NOMO-1 treated with DMSO at 0.1 percent for 48 hours (cell line): ENCODE data around the gene ERFE.

Experiments used
- DNase-seq: peaks from one replicate; lab custom pipeline; 2025; ENCODE audit not compliant: unreplicated experiment; lab: John Stamatoyannopoulos, UW

ERFE gene

DNA sequence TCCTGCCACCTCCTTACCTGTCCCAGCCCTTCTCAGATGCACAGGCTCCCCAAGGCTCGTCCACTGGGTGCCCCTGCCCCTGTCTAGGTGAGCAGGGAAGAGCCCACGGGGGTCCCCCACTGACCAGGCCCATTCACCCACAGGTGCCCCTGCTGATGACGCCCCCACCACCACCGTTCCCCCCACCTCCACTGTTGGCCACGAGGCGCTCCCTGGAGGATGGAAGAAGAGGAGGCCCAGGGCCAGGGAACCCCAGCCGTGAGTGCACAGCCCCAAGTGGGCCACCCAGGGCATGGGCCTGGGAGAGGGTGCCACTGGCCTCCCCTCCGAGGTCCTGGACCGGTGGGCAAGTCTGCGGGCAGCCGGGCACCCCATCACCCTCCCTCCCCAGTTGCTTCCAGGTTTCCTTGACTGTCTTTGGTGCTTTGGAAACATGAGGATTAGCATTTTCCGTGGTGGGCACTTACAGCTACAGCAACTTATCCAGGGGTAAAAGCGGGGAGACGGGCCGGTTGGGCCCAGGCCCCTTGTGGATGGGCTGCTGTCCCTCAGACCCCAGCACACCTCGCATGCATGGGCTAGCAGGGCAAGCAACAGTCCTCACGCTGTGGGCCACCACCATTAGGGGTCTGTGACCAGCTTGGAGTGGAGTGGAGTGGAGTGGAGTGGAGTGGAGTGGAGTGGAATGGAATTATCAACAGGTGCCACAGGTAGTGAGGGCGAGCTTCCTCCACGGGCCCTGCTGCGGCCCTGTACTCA lies 33.5 kb upstream of the ERFE start:
- no peak for DNase-seq

DNA sequence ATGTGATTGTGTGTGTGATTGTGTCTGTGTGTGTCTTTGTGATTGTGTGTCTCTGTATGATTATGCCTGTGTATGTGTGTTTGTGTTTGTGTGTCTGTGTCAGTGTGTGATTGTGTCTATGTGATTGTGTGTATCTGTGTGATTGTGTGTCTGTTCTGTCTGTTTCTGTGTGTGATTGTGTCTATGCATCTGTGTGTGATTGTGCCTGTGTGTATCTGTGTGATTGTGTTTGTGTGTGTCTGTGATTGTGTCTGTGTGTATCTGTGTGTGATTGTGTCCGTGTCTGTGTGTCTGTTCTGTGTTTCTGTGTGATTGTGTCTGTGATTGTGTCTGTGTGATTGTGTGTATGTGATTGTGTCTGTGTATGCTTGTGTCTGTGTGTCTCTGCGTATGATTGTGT lies 32.4 kb upstream of the ERFE start:
- no peak for DNase-seq

DNA sequence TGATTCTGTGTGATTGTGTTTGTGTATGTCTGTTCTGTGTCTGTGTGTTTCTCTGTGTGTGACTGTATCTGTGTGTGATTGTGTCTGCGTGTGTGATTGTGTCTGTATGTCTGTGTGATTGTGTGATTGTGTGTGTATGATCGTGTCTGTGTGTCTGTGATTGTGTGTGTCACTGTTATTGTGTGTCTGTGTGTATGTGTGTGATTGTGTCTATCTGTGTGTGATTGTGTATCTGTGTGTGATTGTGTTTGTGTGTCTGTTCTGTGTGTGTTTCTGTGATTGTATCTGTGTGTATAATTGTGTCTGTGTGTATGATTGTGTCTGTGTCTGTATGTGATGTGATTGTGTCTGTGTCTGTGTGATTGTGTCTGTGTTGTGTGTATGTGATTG lies 32.0 kb upstream of the ERFE start:
- DNase-seq: no peak

DNA sequence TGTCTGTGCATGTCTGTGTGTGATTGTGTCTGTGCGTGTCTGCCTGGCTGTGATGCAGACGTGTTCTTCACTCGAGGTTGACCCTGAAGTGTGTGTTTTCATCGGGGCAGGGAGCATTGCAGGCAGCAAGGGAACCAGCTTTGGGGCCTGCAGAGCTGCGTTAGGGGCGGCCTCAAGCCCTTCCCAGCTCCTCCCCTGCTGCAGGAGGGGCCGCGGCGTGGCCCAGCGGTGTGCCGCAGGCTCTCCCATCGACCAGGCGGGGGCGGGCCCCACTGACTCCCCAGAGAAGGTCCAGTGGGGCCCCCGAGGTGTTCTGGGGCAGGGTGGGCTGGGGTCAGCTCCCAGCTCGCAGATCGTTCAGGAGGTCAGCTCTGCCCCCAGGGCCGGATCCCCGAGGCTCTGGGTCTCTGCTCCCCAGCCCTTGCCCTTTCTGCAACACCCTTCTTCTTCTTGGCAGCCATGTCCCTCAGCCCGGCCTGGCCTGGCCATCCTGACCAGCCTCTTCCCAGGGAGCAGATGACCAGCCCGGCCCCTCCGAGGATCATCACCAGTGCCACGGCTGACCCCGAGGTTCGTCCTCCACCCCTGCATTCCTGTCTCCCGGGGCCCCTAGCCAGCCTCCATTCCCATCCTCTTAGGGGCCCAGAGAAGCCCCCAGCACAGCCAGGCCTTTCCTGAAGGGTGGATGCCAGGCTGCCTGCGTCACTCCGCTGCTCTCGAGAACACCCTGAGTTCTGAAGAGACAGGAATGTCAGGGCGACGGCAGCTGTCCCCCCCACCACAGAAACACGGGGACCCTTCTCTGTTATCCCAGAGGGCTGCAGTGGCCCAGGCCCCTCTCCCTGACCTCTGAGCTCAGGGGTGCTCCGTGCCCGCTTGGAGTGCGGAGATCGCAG lies 31.4 kb upstream of the ERFE start:
- no peak for DNase-seq

DNA sequence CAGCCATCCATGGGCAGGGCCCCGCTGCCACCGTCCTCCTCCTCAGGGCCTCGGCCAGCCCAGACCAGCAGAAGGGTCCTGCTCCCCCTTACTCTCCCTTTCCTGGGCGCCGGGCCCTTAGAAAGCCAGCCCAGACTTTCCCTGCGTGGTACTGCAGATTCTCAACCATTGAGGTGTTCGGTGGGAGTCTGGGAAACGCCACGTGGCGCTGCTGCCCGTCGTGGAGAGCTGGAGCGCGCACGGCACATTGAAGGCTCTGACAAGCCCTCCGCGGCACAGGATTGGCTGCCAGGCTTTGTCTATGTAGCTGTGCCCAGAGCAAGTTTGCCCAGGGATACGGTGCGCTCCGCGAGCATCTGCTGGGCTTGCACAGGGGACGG lies 30.7 kb upstream of the ERFE start:
- DNase-seq: no peak

DNA sequence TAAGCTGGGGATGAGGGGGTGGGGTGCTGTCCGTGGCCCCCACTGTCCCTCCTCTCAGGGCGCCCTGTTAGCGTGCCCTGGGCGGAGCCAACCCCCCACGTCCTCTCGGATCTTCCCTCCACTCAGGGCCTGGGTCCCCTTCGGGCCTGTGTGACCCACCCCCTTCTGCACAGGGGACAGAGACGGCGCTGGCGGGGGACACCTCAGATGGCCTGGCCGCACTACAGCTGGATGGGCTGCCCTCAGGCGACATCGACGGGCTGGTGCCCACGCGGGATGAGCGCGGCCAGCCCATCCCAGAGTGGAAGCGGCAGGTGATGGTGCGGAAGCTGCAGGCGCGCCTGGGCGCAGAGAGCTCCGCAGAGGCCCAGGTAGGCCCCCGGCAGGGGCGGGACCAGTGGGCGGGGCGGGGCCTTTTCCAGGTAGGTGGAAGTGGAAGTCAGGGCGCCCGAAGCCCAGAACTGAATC lies 30.2 kb upstream of the ERFE start:
- DNase-seq: no peak

DNA sequence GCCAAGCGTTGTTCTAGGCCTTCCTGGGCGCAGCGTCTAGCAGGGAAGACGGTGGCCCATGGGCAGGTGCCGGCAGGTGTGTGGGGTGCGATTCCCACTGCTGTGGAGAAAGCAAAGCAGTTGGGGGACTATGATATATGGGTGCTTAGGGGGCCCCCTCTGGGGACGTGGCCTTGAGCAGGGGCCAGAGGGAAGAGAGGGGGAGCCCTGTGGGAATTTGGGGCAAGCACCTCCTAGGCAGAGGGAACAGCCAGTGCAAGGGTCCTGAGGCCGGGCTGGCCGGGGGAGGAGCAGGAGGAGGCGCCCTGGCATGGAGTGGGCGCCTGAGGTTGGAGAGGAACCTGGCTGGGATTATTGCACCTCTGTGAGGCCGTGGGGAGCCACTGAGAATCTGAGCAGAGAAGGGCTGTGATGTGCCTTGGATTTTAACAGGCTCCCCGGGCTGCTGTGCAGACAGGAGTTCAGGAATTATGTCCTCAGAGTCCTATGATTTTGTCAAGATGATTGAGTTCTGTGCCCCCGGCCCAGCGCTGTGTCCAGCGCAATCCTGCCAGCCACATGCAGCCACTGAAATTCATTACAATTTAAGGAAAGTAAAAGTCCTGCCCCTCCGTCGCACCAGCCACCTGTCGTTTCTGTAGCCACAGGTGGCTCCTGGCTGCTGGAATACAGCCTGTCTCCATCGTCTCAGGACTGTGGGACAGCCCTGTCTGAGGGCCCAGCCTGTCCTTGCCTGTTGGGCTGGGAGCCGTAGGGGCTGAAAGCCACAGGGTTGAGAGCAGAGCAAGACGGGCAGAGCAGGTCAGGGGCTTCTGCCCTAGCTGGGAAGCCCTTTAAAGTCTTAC lies 29.4 kb upstream of the ERFE start:
- no peak for DNase-seq

DNA sequence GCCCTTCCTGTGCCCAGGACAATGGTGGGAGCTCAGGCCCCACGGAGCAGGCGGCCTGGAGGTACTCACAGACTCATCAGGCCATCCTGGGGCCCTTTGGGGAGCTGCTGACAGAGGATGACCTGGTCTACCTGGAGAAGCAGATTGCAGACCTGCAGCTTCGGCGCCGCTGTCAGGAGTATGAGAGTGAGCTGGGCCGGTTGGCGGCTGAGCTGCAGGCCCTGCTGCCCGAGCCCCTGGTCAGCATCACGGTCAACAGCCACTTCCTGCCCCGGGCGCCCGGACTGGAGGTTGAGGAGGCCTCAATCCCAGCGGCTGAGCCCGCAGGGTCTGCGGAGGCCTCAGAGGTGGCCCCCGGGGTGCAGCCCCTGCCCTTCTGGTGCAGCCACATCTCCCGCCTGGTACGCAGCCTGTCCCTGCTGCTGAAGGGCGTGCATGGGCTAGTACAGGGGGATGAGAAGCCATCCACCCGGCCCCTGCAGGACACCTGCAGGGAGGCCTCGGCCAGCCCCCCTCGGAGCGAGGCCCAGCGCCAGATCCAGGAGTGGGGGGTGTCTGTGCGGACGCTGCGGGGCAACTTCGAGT lies 28.6 kb upstream of the ERFE start:
- no peak for DNase-seq

DNA sequence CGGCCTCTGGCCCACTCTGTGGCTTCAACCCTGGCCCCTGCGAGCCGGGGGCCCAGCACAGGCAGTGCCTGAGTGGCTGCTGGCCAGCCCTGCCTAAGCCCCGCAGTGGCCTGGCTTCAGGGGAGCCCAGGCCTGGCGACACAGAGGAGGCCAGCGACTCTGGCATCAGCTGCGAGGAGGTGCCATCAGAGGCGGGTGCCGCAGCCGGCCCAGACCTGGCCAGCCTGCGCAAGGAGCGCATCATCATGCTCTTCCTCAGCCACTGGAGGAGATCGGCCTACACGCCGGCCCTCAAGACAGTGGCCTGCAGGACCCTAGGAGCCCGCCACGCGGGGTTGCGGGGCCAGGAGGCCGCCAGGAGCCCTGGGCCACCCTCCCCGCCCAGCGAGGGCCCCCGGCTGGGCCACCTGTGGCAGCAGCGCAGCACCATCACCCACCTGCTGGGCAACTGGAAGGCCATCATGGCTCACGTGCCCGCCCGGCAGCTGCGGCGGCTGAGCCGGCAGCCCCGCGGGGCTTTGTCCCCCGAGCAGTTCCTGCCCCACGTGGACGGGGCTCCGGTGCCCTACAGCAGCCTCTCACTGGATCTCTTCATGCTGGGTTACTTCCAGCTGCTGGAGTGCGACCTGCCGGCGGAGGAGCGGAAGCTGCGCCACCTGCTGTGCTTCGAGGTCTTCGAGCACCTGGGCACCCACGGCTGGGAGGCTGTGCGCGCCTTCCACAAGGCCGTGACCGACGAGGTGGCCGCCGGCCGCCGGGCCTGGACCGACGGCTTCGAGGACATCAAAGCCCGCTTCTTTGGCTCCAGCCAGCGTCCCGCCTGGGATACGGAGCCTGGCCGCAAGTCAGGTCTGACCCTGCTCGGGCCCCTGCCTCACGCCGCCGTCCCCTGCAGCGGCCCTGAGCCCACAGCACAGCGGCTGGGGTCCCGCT lies 27.8 kb upstream of the ERFE start:
- no peak for DNase-seq

DNA sequence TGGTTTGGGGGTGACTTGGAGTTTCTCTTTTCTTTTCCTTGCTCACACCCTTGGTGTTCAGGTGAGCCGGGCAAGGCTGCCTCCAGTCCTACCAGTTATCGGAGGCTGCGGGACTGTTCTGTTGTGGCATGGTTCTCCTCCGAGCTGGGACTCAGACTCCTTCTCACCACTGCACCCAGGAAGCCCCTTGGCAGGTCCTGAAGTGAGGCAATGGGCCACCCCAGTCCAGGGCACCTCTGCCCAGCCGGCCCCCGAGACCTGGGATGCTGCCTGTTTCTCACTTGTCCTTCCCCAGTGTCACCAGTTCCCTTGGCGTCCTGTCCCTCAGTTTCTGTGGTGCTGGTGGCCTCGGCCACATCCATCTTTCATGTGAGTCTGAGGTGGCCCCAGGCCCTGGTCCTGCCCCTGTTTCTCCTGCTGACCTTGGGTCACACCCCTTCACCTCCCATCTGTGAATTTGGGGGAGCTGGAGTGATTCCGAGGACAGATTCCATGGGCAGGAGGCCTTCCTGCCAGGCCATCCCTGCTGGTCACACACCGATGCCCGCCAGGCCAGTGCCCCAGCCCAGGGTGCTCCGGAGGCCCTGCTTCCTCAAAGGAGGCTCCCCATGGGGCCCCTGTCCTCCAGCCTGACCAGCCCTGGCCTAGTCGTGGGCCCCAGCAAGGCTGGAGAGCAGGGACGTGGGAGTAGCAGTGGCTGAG lies 26.9 kb upstream of the ERFE start:
- no peak for DNase-seq

DNA sequence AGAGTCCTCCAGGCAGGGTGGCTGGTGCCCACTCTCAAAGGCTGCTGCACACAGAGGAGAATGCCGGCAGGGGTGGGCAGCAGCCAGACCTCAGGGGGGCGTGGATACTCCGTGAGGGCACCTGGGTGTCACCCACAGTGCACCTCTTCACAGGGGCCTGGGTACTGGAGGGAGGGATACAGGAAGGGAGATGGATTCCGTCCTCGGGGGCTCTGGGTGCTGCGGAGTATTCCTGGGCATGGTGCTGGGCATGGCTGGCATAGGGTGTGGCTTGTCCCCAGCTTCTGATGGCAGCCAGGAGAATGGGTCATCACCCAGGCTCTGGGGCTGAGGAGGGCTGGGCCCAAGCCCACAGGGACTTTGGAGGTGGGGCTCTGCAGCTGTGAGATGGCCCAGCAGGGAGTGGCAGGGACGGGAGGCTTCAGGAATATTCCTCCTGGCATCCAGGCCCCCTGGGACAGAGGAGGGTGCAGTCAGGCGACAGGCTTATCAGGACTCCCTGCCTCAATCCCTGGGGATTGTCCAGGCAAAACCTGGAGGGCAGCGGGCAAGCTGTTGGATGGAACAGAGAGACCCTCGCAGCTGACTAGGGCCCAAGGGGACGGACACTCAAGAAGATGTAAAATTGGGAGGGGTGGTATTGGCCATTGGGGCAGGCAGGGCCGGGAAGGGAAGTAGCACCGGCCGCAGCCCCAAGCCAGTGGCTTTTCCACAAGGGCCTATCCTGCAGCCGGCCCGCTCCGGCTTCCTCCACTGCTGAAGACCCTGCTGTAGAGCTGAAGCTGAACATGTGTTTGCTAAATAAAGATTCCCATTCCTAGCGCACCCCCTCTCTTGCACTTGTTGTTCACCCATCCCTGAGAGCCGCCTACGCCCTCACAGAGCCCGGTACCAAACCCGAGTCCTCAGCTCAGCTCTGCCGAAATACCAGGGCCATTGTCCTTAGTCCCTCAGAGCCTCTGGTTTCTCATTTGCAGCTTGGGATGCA lies 26.0 kb upstream of the ERFE start:
- no peak for DNase-seq

DNA sequence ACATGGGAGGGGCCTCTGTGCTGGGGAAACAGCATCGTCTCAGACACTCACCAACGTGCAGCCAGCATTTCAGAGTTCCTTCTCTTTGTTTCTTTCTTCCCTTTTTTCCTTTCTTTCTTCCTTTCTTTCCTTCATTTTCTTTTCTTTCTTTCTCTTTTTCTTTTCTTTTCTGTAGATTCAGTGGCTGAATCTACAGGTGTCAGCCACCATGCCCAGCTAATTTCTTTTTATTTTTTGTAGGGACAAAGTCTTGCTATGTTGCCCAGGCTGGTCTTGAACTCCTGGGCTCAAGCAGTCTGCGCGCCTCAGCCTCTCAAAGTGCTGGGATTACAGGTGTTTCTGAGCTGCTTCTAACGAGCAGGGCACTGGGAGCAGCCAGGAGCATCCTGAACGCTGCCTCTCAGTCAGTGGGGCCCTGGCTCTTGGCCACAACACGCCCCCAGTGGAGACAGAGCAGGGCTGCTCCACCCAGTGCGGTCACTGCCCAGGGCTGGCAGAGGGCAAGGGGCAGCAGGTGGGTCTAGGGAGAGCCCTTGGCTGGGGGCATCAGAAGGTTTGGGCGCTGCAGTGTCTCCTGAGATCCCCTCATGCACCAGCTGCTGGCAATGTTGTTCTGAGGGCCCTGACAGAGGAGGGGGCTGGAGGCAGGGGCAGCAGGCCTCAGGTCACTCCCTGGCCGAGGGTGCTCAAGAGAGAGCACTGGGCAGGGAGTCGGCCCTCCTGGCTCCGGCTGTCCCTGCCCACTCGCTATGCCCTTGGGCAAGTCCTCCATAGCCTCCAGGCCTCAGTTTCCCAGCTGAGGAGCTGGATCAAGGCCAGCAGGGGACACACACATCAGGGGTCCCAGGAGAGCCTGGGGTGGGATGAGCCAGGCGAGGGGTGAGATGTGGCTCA lies 25.0 kb upstream of the ERFE start:
- no peak for DNase-seq

DNA sequence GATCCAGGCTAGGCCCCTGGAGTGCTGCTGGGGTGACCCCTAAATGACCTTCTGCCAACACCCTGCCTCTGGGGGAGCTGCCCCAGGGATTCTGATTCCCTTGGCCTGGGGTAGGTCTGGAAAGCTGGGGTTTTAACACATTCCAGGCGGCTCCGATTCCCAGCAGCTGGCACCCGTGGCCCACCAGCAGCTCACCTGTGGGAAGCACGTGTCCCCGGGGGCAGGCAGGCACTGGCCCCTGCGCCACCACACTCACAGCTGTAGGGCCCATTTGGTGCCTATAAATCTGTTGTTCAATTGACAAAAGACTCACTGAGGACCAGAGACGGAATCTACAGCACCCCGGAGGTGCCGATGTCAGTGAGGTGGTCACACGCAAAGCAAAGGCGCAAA lies 24.4 kb upstream of the ERFE start:
- DNase-seq: no peak

DNA sequence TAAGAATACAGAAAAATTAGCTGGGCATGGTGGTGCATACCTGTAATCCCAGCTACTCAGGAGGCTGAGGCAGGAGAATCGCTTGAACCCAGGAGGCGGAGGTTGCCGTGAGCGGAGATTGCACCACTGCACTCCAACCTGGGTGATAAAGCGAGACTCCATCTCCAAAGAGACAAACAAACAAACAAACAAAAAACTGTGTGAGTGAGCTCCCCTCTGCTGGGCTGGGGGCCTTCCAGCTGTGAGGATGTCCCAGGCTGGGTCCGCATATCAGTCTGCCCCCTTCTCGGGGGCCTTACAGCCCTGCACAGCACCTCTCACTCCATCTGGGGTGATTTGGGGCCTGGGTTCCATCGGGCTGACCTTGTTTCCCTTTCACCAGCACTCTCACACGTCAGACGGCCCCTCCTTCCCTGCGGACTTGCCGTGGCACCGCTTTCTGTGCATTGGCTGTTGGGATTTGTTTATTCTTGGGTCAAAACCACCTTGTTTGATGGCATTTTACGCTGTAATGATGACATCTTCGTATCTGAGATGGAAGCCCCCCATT lies 23.1 kb upstream of the ERFE start:
- no peak for DNase-seq

DNA sequence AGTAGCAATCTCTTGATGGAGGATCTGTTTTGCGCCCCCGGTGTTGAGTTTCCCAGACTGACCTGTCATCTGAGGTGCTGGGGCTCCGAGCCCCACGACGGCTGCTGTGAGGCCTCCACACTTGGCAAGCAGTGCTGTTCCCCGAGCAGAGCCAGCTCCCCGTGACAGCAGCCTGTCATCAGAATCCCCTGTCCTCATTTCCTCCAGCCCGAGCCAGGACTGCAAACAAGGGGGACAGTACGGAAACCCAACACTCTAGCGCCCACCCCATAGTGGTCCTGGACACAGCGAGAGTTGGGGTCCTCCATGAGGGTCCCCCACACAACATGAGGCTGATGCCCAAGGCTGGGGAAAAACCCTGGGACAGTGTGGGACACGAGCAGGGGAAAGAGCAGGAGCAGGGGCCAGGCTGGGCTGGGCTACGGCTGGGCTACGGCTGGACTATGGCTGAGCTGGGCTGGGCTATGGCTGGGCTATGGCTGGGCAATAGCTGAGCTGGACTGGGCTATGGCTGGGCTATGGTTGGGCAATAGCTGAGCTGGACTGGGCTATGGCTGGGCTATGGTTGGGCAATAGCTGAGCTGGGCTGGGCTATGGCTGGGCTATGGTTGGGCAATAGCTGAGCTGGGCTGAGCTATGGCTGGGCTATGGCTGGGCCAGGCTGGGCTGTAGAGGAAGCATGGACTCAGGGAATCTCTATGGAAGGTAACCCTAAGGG lies 21.8 kb upstream of the ERFE start:
- DNase-seq: peak; percentile 24

DNA sequence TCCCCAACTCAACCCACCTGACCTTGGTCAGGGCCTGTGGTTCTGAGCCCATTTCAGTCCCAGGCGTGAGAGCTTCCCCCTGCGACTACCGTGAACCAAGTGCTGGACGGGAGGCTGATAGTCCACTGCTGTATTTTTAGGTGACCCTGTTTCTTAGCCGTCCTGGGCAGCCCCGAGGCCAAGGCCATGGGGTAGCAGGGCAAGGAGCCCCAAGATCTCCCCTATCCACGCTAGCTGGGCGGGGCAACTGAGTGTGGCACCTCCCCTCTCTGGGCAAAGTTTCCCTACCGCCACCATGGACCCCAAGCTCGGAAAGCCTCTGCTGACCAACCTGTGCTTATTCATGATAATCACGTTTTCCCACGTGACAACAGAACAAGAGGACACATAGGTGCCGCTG lies 20.9 kb upstream of the ERFE start:
- DNase-seq: no peak
